NCI-H2196 treated with DMSO at 0.1 percent for 48 hours (cell line): ENCODE results near the gene PRDX3.
"Not testable (repeated sequence)": the region's sequence is repeated elsewhere in the genome, so short reads cannot be mapped to it uniquely, and the experiment has no call there.

ENCODE experiments used
- DNase-seq: peaks from one replicate; lab custom pipeline; 2025; ENCODE audit not compliant: unreplicated experiment; lab: John Stamatoyannopoulos, UW

Gene PRDX3

GRCh38 chr10:119165171-119166117 lies 13.2 kb downstream of the PRDX3 start, which contains the start of gene SFXN4:
Gene SFXN4 (minus strand): TSS chr10:119165714. CDS start chr10:119165647, 67 bp downstream.
- peak; percentile 37 for DNase-seq

GRCh38 chr10:119162452-119163092 lies 16.0 kb downstream of the PRDX3 start:
- no peak for DNase-seq

GRCh38 chr10:119161680-119162451 lies 16.7 kb downstream of the PRDX3 start:
- no peak for DNase-seq

GRCh38 chr10:119159332-119159731 lies 19.3 kb downstream of the PRDX3 start:
- no peak for DNase-seq

- DNase-seq = no peak
Measured at GRCh38 chr10:119153661-119154060, 25.0 kb downstream of the PRDX3 start.

GRCh38 chr10:119153041-119153440 lies 25.6 kb downstream of the PRDX3 start:
- DNase-seq = no peak

GRCh38 chr10:119151601-119152000 lies 27.0 kb downstream of the PRDX3 start:
- DNase-seq = not testable (repeated sequence)

- DNase-seq = no peak
Measured at GRCh38 chr10:119149729-119150128, 28.9 kb downstream of the PRDX3 start.

GRCh38 chr10:119149157-119149556 lies 29.5 kb downstream of the PRDX3 start:
- no peak for DNase-seq

- no peak for DNase-seq
Measured at GRCh38 chr10:119143657-119144056, 35.0 kb downstream of the PRDX3 start.

- no peak for DNase-seq
Measured at GRCh38 chr10:119140603-119141245, 37.9 kb downstream of the PRDX3 start.

GRCh38 chr10:119139464-119140067 lies 39.0 kb downstream of the PRDX3 start:
- DNase-seq = no peak

GRCh38 chr10:119138346-119139306 lies 40.0 kb downstream of the PRDX3 start:
- DNase-seq = no peak

- not testable (repeated sequence) for DNase-seq
Measured at GRCh38 chr10:119137878-119138277, 40.7 kb downstream of the PRDX3 start.

- no peak for DNase-seq
Measured at GRCh38 chr10:119136084-119136483, 42.5 kb downstream of the PRDX3 start.

GRCh38 chr10:119135513-119135881 lies 43.1 kb downstream of the PRDX3 start:
- DNase-seq = no peak

- no peak for DNase-seq
Measured at GRCh38 chr10:119133949-119134348, 44.7 kb downstream of the PRDX3 start.

- no peak for DNase-seq
Measured at GRCh38 chr10:119132521-119133345, 45.9 kb downstream of the PRDX3 start.
